ENCODE data around the gene KLF16. TPM values are rescaled to one million over a fixed set of nuclear protein-coding genes. Genes with fewer than 3 reads are reported as not detected.

The KLF16 gene
- total RNA-seq, 1 experiment from 2014 or later: 64.0 TPM

GRCh38 chr19:1830978-1831377, 32.4 kb downstream of the KLF16 start (continued):
- TF ChIP-seq CTCF (IDR thresholded peaks at IDR 0.05) (no peak), ETV6 (CRISPR knock-in tag; IDR thresholded peaks at IDR 0.05) (no peak)

- CTCF ChIA-PET: no interaction called here
- ATAC-seq: no peak
- H3K27ac Mint-ChIP-seq: peak overlapping the region; percentile 61
Observed at GRCh38 chr19:1830568-1830967, 32.8 kb downstream of the KLF16 start.

More at GRCh38 chr19:1830568-1830967, 32.8 kb downstream of the KLF16 start:
- no peaks in the 10 kb centered on the region for H3K9me3 Mint-ChIP-seq
- no peak overlapping the region for H3K4me3 Mint-ChIP-seq
- POLR2A ChIA-PET: no interaction called here
- DNase-seq (ENCODE audit: low spot score): no peak
- H3K36me3 Mint-ChIP-seq: peaks cover 4% of the 10 kb centered on the region
- no peaks in the 10 kb centered on the region for H3K27me3 Mint-ChIP-seq (ENCODE audit: low read depth)
- peaks cover 4% of the 10 kb centered on the region; the same call in 1 of the 2 replicates for H3K4me1 Mint-ChIP-seq
- TF ChIP-seq NFATC4 (CRISPR knock-in tag; IDR thresholded peaks at IDR 0.05): no peak
- TF ChIP-seq ZNF317 (CRISPR knock-in tag; IDR thresholded peaks at IDR 0.05; ENCODE audit: borderline replicate concordance, low read depth): no peak
- TF ChIP-seq USF2 (CRISPR knock-in tag; IDR thresholded peaks at IDR 0.05): no peak
- no peak for TF ChIP-seq E2F1 (CRISPR knock-in tag; IDR thresholded peaks at IDR 0.05)
- no peak for TF ChIP-seq CREM (CRISPR knock-in tag; IDR thresholded peaks at IDR 0.05)
- TF ChIP-seq GTF2I (CRISPR knock-in tag; conservative IDR thresholded peaks at IDR 0.05): no peak
- TF ChIP-seq PRRX2 (CRISPR knock-in tag; IDR thresholded peaks at IDR 0.05): no peak
- no peak for TF ChIP-seq RORB (CRISPR knock-in tag; IDR thresholded peaks at IDR 0.05)
- no peak for TF ChIP-seq ZNF263 (CRISPR knock-in tag; IDR thresholded peaks at IDR 0.05; ENCODE audit: low read depth)
- TF ChIP-seq PREB (CRISPR knock-in tag; IDR thresholded peaks at IDR 0.05; ENCODE audit: borderline replicate concordance): no peak
- TF ChIP-seq FOXJ3 (CRISPR knock-in tag; IDR thresholded peaks at IDR 0.05; ENCODE audit: borderline replicate concordance): no peak
- TF ChIP-seq ATF3 (CRISPR knock-in tag; conservative IDR thresholded peaks at IDR 0.05): no peak
- no peak for TF ChIP-seq ZNF425 (CRISPR knock-in tag; conservative IDR thresholded peaks at IDR 0.05)
- TF ChIP-seq MXD4 (CRISPR knock-in tag; IDR thresholded peaks at IDR 0.05; ENCODE audit: borderline replicate concordance): no peak
- no peak for TF ChIP-seq MYBL2 (CRISPR knock-in tag; IDR thresholded peaks at IDR 0.05)

Data from WTC11 (cell line).